Activated CD8-positive, alpha-beta T cell treated with anti-CD3 and anti-CD28 coated beads, Interleukin-2, amount 10 ng/mL, durations not matched to agents 7 days and 5 days (primary cell): ENCODE results near the gene RTL10. TPM values are rescaled to one million over a fixed set of nuclear protein-coding genes. Genes with fewer than 3 reads are reported as not detected.

Experiments used
- ATAC-seq: fragments of 150-1000 bp; cut with Tn5 transposase; one replicate; pipeline ENCODE4 v1.10.0; 2021; ENCODE audit warnings: moderate library complexity
- CTCF ChIA-PET: fragments of 350-600 bp; sonication (Branson Sonifier 250); formaldehyde crosslinking; loops from one replicate; lab custom pipeline; 2021; ENCODE audit warnings: antibody characterized with exemption; lab: Charles Lee
- POLR2A ChIA-PET: fragments of 350-600 bp; sonication (Branson Sonifier 250); formaldehyde crosslinking; loops from one replicate; lab custom pipeline; 2021; ENCODE audit warnings: antibody characterized with exemption; lab: Charles Lee
- DNase-seq: peaks from one replicate; pipeline ENCODE4 v3.0.0-alpha.2; 2020
- H3K27ac Mint-ChIP-seq: one replicate; pipeline ENCODE4 v1.8.0; 2021; ENCODE audit warnings: mild to moderate bottlenecking, mixed read lengths
- H3K27me3 Mint-ChIP-seq: one replicate; pipeline ENCODE4 v1.8.0; 2021; ENCODE audit warnings: low read depth, mixed read lengths
- H3K36me3 Mint-ChIP-seq: one replicate; pipeline ENCODE4 v1.8.0; 2021; ENCODE audit warnings: low read depth, mixed read lengths
- H3K4me1 Mint-ChIP-seq: one replicate; pipeline ENCODE4 v1.8.0; 2021; ENCODE audit warnings: low read depth, mixed read lengths
- H3K4me3 Mint-ChIP-seq: one replicate; pipeline ENCODE4 v1.8.0; 2021; ENCODE audit warnings: mild to moderate bottlenecking, mixed read lengths
- H3K9me3 Mint-ChIP-seq: one replicate; pipeline ENCODE4 v1.8.0; 2022; ENCODE audit warnings: mixed read lengths; ENCODE audit not compliant: insufficient read depth
- total RNA-seq, 2 experiments: library from RNA; stranded (reverse); gene quantifications; one replicate each; pipeline ENCODE4 v1.2.3, GENCODE V29; 2021

RTL10 gene
- total RNA-seq, 2 experiments from 2014 or later: 16.1 to 17.0 TPM

DNA sequence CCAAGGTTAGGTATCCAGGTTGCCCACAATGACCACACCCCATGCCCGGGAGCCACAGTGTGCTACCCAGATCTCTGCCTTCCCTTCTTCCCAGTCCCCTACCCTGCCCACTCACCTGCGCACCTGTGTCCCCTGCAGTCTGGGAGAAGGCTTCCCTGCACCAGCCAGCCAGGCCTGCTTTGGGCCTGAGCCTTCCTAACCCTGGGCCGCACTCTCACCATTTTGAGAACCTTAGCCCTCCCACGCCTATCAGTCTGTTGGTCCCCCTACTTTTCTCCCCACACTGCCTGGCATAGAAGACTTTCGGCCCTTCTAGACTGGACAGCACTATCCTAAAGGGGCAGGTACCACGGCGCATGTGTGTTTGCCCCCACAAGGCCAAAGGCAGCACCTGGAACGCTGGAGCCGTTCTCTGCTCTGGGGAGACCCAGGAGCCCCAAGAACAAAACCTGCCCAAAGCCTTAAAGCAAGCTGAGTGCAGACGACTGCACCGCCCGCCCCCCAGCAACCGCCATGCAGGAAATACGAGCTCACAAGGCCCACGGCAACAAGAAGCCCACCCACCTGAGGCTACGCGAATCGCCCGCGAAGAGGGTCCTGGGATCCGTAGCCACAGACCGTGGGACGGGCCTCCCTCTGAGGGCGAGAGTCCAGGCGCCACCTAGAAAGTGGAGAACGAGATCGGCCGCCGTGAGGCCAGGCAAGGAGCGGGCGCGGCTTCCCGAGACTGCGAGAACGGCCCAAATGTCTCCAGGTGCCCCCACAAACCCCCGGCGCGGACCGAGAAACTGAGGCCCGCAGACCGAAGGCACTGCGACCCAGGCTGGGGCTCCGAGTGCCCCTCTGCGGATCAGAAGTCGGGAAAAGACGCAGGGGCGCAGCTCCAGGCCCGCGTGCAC lies 546 bp downstream of the RTL10 start:
- CTCF ChIA-PET: interaction anchor here (0.9 to 3.1 kb wide), 5 partner anchors 12 to 124 kb away, joined by 3 to 13 read pairs (median 3); no protein-coding TSS in a partner anchor
- peaks cover 29% of the 10 kb centered on the region for H3K36me3 Mint-ChIP-seq
- H3K27me3 Mint-ChIP-seq: no peaks in the 10 kb centered on the region
- POLR2A ChIA-PET: interaction anchor here (0.6 to 3.4 kb wide), 6 partner anchors 9 to 807 kb away, joined by 3 to 20 read pairs (median 6); no protein-coding TSS in a partner anchor
- no peaks in the 10 kb centered on the region for H3K9me3 Mint-ChIP-seq
- ATAC-seq: peak; percentile 11
- H3K27ac Mint-ChIP-seq: peak overlapping the region; percentile 97
- peak overlapping the region; percentile 94 for H3K4me3 Mint-ChIP-seq
- peaks cover 37% of the 10 kb centered on the region for H3K4me1 Mint-ChIP-seq
- DNase-seq: peak; percentile 48

DNA sequence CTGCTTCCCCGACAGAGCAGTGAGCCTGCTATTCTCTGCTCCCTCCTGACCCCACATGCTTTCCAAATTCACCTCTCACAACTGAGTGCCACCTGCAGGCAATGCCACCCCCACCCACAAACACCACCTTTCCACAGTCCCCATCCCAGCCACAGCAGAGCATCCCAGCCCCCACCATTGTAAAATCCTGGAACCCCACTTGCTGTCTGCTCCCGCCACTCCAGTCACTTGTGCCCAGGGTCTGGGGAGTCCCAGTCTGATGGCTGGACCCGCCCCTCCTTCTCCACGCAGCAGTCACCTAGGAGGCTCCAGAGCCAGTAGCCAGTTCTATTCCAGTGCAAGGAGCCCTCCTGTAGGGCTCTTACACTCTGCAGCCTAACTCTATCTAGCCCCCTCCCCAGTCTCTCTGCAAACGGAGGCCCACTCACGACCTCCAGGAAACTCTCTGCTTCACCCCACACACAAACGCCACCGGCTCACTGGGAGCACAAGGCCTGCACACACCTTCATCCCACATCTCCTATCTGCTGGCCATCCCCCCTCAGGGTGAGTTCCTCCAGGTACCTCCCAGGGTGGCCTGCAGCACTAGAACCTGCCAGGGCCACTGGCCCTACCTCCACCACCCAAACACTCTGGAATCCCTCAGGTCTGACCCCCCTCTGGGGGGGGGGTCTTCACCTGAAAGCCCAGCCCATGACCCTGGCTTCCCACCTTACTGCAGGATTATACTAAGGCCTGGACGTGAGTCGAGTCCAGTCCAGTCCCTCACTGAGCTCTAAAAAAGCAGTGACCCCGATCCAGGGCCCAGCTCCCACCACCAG lies 1.4 kb downstream of the RTL10 start:
- no peaks in the 10 kb centered on the region for H3K27me3 Mint-ChIP-seq
- peaks cover 38% of the 10 kb centered on the region for H3K4me1 Mint-ChIP-seq
- H3K36me3 Mint-ChIP-seq: peaks cover 35% of the 10 kb centered on the region

DNA sequence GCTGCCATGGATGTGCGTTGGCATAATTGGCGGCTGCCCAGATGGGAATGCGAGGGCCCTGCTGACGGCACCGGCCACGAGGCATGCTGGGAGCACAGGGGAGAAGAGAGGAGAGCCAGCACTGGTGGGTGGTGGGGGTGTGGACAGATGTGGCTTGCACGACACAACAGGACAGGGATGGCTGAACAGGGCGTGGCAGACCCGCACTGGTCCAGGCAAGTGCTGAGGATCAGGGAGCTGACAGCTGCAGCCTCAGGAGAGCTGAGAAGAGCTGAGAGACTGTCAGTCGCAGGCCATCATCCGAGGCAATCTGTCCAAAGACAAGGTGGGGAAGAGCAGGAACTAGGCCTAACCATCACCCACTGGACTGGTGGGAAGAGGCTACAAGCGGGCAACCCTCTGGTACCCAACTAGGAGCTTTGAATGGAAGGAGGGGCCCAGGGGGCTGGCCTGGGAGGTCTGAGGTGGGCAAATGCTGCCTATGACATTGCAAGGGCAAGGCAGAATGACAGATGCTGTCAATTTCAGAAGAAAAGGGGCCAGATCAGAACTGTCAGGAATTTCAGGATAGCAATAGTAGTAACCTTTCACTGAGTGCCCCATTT lies 2.4 kb downstream of the RTL10 start:
- H3K4me1 Mint-ChIP-seq: peaks cover 42% of the 10 kb centered on the region
- POLR2A ChIA-PET: no interaction called here
- no peaks in the 10 kb centered on the region for H3K9me3 Mint-ChIP-seq
- no peak for DNase-seq
- CTCF ChIA-PET: interaction anchor here (0.6 to 1.5 kb wide), 3 partner anchors 10 to 320 kb away, joined by 3 to 4 read pairs (median 3); no protein-coding TSS in a partner anchor
- H3K4me3 Mint-ChIP-seq: peak overlapping the region; percentile 94
- no peaks in the 10 kb centered on the region for H3K27me3 Mint-ChIP-seq
- ATAC-seq: no peak
- peaks cover 41% of the 10 kb centered on the region for H3K36me3 Mint-ChIP-seq
- peak overlapping the region; percentile 47 for H3K27ac Mint-ChIP-seq

More for the DNA sequence above, 1.4 kb downstream of the RTL10 start:
- CTCF ChIA-PET: interaction anchor here (1.5 kb wide), 2 partner anchors 39 to 57 kb away, joined by 3 to 4 read pairs; no protein-coding TSS in a partner anchor
- H3K4me3 Mint-ChIP-seq: peak overlapping the region; percentile 94
- ATAC-seq (no peak), DNase-seq (no peak)
- H3K27ac Mint-ChIP-seq: peak overlapping the region; percentile 97
- POLR2A ChIA-PET: interaction anchor here (0.6 to 3.4 kb wide), 4 partner anchors 9 to 806 kb away, joined by 3 to 20 read pairs (median 6); no protein-coding TSS in a partner anchor
- H3K9me3 Mint-ChIP-seq: no peaks in the 10 kb centered on the region

DNA sequence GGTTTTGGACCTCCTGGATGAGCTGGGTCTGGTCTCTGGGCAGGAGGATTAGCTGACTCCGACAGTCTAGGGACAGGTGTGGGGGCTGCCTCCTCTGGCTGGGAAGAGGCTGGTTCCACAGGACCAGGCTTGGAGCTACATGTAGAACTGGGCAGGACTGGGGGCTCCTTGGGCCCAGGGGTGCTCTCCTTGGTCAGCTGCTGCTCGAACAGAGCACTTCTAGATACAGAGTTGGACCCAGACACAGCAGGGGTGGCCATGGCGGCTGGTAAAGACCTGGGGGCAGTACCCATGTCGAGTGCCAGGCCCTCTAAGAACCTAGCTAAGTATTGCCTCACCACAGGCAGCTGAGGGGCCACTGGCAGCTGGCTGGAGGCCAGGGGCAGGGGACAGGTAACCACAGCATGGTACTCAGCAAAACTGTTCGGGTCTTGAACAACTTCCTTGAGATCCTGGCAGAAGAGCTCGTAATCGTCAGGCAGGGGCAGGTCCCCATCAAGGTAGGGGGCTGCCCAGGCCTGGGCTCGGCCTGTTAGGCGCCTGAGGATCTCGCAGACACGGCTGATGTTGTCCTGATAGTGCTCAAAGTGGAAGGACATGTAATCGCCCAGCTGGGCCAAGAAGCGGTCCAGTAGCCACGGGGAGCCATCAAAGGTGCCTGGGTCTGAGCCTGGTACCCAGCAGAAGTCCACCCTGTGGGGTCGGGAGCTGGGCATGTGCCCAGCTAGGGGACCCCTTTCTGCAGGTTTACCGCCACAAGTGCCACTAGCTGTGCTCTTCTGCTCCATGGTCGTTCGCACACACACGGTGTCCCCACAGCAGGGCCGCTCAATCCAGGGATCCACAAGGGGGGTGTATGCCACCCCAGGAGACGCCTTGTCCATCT lies 3.1 kb downstream of the RTL10 start:
- H3K27ac Mint-ChIP-seq: no peak overlapping the region
- peaks cover 36% of the 10 kb centered on the region for H3K4me1 Mint-ChIP-seq
- H3K4me3 Mint-ChIP-seq: peak overlapping the region; percentile 94
- H3K9me3 Mint-ChIP-seq: no peaks in the 10 kb centered on the region
- CTCF ChIA-PET: interaction anchor here (1.0 to 1.5 kb wide), 2 partner anchors 9 to 59 kb away, joined by 3 to 4 read pairs; no protein-coding TSS in a partner anchor
- ATAC-seq (no peak), DNase-seq (no peak)
- H3K27me3 Mint-ChIP-seq: no peaks in the 10 kb centered on the region
- H3K36me3 Mint-ChIP-seq: peaks cover 47% of the 10 kb centered on the region
- POLR2A ChIA-PET: no interaction called here

DNA sequence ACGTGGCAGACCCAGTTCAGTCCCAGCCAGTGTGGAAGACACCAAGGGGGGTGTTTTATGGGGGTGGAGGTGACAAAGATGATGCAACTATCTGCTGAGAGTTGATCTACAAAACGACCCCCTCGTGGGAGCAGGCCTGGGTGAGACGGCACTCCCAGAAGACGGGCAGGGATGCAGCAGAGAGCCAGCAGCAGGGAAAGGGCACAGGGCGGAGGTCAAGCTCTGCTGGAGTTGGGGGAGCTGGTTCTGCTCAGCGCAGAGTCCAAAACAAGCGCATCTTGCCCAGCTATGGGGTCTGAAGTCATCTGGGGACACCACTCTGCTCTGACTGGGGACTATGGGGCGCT lies 3.9 kb downstream of the RTL10 start:
- Mint-ChIP-seq H3K4me1 (peaks cover 31% of the 10 kb centered on the region), H3K4me3 (no peak overlapping the region), H3K27me3 (no peaks in the 10 kb centered on the region), H3K36me3 (peaks cover 48% of the 10 kb centered on the region), H3K27ac (no peak overlapping the region), H3K9me3 (no peaks in the 10 kb centered on the region)
- DNase-seq: no peak
- CTCF ChIA-PET: interaction anchor here (1.5 kb wide), 1 partner anchor 8 kb away, joined by 3 read pairs; no protein-coding TSS in a partner anchor
- ATAC-seq: no peak
- POLR2A ChIA-PET: no interaction called here

DNA sequence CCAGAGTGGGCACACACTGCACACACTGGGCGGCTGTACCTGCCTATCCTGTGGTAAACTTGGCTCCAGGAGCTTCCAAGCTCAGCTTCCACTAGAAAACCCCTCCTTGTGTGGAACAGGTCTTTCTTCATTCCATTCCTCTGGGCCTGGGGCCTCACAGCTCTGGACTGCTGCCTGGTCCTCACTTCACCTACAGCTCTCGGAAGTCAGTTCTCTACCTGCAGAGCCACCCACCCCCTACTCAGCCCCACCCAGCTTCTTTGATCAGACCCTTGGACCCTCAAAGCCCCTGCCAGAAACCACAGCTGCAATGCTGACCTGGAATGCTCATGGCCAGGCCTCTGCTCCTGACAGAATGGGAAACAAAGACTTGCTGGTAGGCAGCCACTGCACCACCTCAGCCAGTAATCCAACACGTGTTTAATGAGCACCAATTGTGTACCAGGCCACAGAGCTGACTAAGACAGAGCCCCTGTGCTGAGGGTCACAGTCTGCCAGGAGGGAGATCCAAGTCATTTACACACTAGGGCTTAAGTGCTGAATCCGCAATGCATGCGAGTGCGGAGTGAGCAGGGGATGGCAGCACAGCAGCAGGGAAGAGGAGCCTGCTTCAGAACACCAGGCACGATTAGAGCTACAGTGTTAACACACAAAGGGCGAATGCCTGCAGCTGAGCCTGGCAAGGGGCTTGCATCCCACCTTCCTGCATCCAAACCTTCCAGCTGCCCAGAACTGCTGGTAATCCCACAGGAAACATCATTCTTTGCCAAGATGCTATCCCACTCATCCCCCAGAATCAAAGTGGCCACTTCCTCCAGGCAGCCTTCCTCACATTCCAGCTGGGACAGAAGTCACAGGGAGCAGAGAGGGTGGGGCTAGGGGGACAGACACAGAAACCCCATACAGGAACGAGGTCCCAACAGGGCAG lies 4.6 kb downstream of the RTL10 start:
- no peak overlapping the region for H3K4me3 Mint-ChIP-seq
- CTCF ChIA-PET: no interaction called here
- no peak for ATAC-seq
- no peaks in the 10 kb centered on the region for H3K27me3 Mint-ChIP-seq
- peaks cover 48% of the 10 kb centered on the region for H3K36me3 Mint-ChIP-seq
- DNase-seq: no peak
- peaks cover 34% of the 10 kb centered on the region for H3K4me1 Mint-ChIP-seq
- POLR2A ChIA-PET: interaction anchor here (1.0 kb wide), 1 partner anchor 37 kb away, joined by 3 read pairs; no protein-coding TSS in a partner anchor
- H3K9me3 Mint-ChIP-seq: no peaks in the 10 kb centered on the region
- no peak overlapping the region for H3K27ac Mint-ChIP-seq

DNA sequence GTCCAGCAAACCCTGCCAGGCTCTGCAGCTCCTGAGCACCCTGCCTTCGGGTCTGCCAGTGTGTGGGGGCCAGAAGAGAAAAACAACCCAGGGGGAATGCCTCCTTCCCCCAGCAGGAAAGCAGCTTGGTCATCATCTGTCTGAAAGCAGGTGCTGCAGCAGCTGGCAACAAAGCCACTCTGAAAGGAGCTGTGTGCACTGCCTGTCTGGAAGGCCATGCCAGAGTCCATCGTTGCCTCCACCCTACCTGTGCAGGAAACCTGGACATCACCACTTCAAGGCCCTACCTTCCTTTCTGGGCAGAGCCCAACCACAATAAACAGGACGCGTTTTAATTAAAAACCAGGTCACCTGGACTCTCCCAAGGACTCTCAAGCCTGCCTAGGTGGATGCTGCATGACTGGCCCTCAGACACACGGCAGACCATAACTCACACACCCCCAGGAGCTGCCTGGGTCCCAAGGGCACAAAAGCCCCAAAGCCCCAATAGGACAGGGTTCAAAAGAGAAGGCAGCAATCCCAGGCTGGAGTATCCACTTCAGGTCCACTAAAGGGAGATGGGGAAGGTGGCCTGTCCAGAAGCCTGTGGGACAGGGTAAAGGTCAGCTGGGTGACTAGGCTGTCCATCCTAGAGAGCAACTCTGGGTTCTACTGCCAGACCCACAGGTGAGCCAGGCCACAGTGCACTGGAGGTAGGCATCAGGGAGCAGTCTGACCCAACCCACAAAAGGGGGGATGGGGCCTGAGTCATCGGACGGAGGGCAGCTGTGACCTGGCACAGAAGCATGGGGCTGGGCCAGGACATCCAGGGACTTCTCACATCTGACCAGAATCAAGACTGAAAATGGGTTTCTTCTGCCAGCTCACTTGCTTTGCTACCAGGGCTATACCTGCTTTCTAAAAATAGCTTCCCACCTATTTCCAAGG lies 6.1 kb downstream of the RTL10 start:
- Mint-ChIP-seq H3K36me3 (peaks cover 48% of the 10 kb centered on the region), H3K4me3 (no peak overlapping the region), H3K9me3 (no peaks in the 10 kb centered on the region), H3K27ac (no peak overlapping the region), H3K27me3 (no peaks in the 10 kb centered on the region), H3K4me1 (peaks cover 41% of the 10 kb centered on the region)
- no peak for DNase-seq
- no peak for ATAC-seq
- ChIA-PET CTCF (no interaction called here), POLR2A (interaction anchor here (1.3 kb wide), 1 partner anchor 43 kb away, joined by 4 read pairs; no protein-coding TSS in a partner anchor)

DNA sequence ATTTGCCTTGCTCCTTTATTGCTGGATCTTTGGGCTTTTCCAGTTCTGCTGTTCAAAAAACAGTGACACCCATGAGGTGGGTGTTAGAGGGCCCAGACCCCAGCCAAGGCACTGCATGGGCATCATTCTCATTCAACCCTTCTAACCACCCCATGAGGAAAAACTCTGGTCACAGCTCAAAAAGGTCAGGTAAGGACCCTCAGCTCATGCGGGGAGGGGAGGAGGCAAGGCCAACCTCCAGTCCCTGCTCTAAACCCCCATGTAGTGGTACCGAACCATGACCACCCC lies 7.4 kb downstream of the RTL10 start:
- H3K9me3 Mint-ChIP-seq: no peaks in the 10 kb centered on the region
- ChIA-PET POLR2A (no interaction called here), CTCF (no interaction called here)
- peaks cover 28% of the 10 kb centered on the region for H3K4me1 Mint-ChIP-seq
- no peak overlapping the region for H3K4me3 Mint-ChIP-seq
- peaks cover 40% of the 10 kb centered on the region for H3K36me3 Mint-ChIP-seq
- ATAC-seq: no peak
- no peak overlapping the region for H3K27ac Mint-ChIP-seq
- DNase-seq: no peak
- no peaks in the 10 kb centered on the region for H3K27me3 Mint-ChIP-seq

DNA sequence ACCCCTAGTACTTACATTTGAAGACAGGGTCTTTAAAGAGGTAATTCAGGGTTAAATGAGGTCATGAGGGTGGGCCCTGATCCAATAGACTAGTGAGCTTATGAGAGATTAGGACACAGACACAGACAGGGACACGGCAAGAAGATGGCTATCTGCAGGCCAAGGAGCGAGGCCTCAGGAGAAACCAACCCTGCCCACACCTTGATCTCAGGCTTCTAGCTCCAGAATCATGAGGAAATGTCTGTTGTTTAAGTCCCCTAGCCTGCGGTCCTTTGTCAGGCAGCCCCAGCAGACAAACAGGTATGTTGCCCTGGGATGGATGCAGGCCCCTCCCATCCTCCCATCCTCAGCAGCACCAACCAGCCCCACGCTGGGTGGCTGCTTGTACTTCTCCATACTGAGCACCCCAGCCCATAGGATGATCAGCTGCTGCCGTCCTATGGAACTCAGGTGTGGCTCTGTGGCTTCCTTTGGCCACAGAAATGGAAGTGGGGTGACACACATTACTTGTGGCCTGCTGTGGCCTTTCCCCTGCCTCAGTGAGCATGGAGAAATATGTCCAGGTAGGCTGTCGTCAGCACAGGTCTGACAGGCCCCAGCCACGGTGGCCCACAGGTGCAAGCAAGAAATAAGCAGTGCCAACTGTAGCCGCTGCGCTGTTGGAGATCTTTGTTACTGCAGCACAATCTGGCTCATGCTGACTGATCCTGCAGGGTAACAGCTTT lies 7.9 kb downstream of the RTL10 start:
- CTCF ChIA-PET: no interaction called here
- Mint-ChIP-seq H3K27ac (no peak overlapping the region), H3K9me3 (no peaks in the 10 kb centered on the region), H3K36me3 (peaks cover 37% of the 10 kb centered on the region), H3K4me1 (peaks cover 24% of the 10 kb centered on the region), H3K4me3 (no peak overlapping the region), H3K27me3 (no peaks in the 10 kb centered on the region)
- POLR2A ChIA-PET: no interaction called here
- no peak for DNase-seq
- no peak for ATAC-seq
